Natural killer cell (primary cell): ENCODE data around the gene GGT6. TPM values are rescaled to one million over a fixed set of nuclear protein-coding genes. Genes with fewer than 3 reads are reported as not detected.

Source experiments
- ATAC-seq, 3 donors: fragments of 150-1000 bp in 2 of 3; fragments of 200-7000 bp in 1 of 3; cut with Tn5 transposase; 1 replicate in 1 of 3; 2 replicates in 2 of 3; pipeline ENCODE4 v1.10.0; 2021; ENCODE audit warnings: mild to moderate bottlenecking in 2 of 3, moderate library complexity in 2 of 3
- DNase-seq, 2 donors: peaks; one replicate each; pipeline versions ENCODE4 v3.0.0 to v3.0.0-alpha.2; 2013 to 2021; ENCODE audit warnings: mixed read lengths in 1 of 2
- H3K27ac ChIP-seq: one replicate; pipeline ENCODE4 v1.5.1; 2013; ENCODE audit warnings: mild to moderate bottlenecking, low read length
- H3K27me3 ChIP-seq: one replicate; pipeline ENCODE4 v1.6.1; 2013; ENCODE audit warnings: low read length; ENCODE audit not compliant: control insufficient read depth, insufficient read depth
- H3K36me3 ChIP-seq: one replicate; pipeline ENCODE4 v1.6.1; 2013; ENCODE audit warnings: low read length; ENCODE audit not compliant: control insufficient read depth, insufficient read depth
- H3K4me1 ChIP-seq: one replicate; pipeline ENCODE4 v1.6.1; 2013; ENCODE audit warnings: low read length; ENCODE audit not compliant: control insufficient read depth, insufficient read depth
- H3K4me3 ChIP-seq: one replicate; pipeline ENCODE4 v1.5.1; 2013; ENCODE audit warnings: low read length
- H3K9me3 ChIP-seq: one replicate; pipeline ENCODE4 v1.6.1; 2013; ENCODE audit warnings: low read length; ENCODE audit not compliant: control insufficient read depth, insufficient read depth
- H3K27ac Mint-ChIP-seq, 2 donors: one replicate each; pipeline ENCODE4 v1.8.0; 2022; ENCODE audit warnings: mild to moderate bottlenecking in 2 of 2, mixed read lengths in 2 of 2, moderate library complexity in 1 of 2
- H3K27me3 Mint-ChIP-seq, 2 donors: one replicate each; pipeline ENCODE4 v1.8.0; 2022; ENCODE audit warnings: low read depth in 2 of 2, mixed read lengths in 2 of 2
- H3K36me3 Mint-ChIP-seq: one replicate; pipeline ENCODE4 v1.8.0; 2022; ENCODE audit warnings: mixed read lengths
- H3K4me1 Mint-ChIP-seq, 2 donors: one replicate each; pipeline ENCODE4 v1.8.0; 2022; ENCODE audit warnings: mixed read lengths in 2 of 2
- H3K4me3 Mint-ChIP-seq: one replicate; pipeline ENCODE4 v1.8.0; 2022; ENCODE audit warnings: mild to moderate bottlenecking, moderate library complexity, mixed read lengths
- H3K9me3 Mint-ChIP-seq, 2 donors: one replicate each; pipeline ENCODE4 v1.8.0; 2022; ENCODE audit warnings: mixed read lengths in 2 of 2
- WGBS: methylation state at CpG from one replicate; pipeline ENCODE4 v1.1.7; 2013; ENCODE audit warnings: missing lambda C conversion rate; ENCODE audit not compliant: insufficient coverage; 5-methylcytosine and 5-hydroxymethylcytosine counted together
- intact Hi-C: fragments of 100-400 bp; cut with micrococcal nuclease; formaldehyde crosslinking; loops from one replicate; pipeline ENCODE4 v1.14.2; 2022
- total RNA-seq, 4 donors: library from RNA; stranded (reverse); fragments of 120-200 nt in 1 of 4; gene quantifications; one replicate each; pipeline versions ENCODE4 v1.2.3 to v1.2.4, GENCODE V29; 2013 to 2022
- TF ChIP-seq, protein P1 (sequence below): fragments of 200-600 bp; IDR thresholded peaks from one replicate; pipeline ENCODE4 v1.8.0; 2022; ENCODE audit warnings: antibody characterized with exemption

Gene GGT6, protein sequence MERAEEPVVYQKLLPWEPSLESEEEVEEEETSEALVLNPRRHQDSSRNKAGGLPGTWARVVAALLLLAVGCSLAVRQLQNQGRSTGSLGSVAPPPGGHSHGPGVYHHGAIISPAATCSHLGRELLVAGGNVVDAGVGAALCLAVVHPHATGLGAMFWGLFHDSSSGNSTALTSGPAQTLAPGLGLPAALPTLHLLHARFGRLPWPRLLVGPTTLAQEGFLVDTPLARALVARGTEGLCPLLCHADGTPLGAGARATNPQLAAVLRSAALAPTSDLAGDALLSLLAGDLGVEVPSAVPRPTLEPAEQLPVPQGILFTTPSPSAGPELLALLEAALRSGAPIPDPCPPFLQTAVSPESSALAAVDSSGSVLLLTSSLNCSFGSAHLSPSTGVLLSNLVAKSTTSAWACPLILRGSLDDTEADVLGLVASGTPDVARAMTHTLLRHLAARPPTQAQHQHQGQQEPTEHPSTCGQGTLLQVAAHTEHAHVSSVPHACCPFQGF
- not detected for total RNA-seq
- total RNA-seq (2013), result not detected

DNA sequence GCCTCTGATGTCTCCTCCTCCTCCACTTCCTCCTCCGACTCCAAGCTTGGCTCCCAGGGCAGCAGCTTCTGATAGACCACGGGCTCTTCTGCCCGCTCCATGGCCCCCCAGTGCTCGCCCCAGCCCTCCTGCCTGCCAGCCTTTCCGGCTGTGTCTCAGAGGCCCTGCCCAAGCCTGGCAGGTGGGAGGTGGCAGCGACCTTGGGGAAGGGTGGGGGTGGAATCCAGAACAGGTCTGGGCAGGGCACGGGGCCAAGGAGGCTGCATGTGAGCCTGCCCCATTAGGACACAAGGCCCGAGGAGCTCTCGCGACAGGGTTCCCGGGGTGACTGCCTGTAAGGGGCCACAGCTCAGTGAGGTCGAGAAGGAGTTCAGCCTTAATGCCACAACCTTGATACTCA, at the start of gene GGT6:
Gene GGT6 (minus strand): TSS at position 157 of the 400 bp plus-strand sequence. CDS start 56 bp downstream, at position 101.
- H3K9me3 ChIP-seq, result no peaks in the 10 kb centered on the region
- WGBS, result 94% methylated on average over 12 of the region's 12 CpGs
- no peak within 1 kb of the TSS for H3K27ac ChIP-seq
- Mint-ChIP-seq H3K4me1 (peaks cover 10 to 18% of the 10 kb centered on the region in 2 donors), H3K9me3 (no peaks in the 10 kb centered on the region), H3K36me3 (no peaks in the 10 kb centered on the region), H3K27ac (no peak within 1 kb of the TSS), H3K4me3 (no peak within 1 kb of the TSS), H3K27me3 (no peaks in the 10 kb centered on the region)
- DNase-seq (no peak), ATAC-seq (no peak)
- TF ChIP-seq, protein P1, sequence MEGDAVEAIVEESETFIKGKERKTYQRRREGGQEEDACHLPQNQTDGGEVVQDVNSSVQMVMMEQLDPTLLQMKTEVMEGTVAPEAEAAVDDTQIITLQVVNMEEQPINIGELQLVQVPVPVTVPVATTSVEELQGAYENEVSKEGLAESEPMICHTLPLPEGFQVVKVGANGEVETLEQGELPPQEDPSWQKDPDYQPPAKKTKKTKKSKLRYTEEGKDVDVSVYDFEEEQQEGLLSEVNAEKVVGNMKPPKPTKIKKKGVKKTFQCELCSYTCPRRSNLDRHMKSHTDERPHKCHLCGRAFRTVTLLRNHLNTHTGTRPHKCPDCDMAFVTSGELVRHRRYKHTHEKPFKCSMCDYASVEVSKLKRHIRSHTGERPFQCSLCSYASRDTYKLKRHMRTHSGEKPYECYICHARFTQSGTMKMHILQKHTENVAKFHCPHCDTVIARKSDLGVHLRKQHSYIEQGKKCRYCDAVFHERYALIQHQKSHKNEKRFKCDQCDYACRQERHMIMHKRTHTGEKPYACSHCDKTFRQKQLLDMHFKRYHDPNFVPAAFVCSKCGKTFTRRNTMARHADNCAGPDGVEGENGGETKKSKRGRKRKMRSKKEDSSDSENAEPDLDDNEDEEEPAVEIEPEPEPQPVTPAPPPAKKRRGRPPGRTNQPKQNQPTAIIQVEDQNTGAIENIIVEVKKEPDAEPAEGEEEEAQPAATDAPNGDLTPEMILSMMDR, result no peak
- peaks cover 8% of the 10 kb centered on the region for H3K4me1 ChIP-seq
- H3K36me3 ChIP-seq, result no peaks in the 10 kb centered on the region
- intact Hi-C loops, result no loop called here
- H3K27me3 ChIP-seq, result no peaks in the 10 kb centered on the region
- no peak within 1 kb of the TSS for H3K4me3 ChIP-seq

DNA sequence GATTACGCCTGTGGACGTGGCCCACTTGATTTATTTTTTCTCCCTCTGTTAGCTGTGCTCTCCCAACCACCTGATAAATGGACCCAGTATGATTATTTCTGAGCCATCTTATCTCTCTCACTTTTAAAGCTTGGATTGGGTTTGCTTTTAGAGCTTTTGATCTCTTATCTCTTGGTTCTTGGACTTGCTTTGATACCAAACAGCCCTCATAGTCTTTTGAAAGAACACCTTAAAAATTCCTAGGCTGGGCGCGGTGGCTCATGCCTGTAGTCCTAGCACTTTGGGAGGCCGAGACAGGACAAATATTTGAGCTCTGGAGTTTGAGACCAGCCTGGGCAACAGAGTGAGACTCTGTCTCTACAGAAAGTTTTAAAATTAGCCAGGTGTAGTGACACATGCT, 49.8 kb upstream of the GGT6 start:
- Mint-ChIP-seq H3K4me1 (no peaks in the 10 kb centered on the region), H3K27ac (no peak overlapping the region), H3K4me3 (no peak overlapping the region), H3K9me3 (no peaks in the 10 kb centered on the region), H3K36me3 (no peaks in the 10 kb centered on the region), H3K27me3 (peaks cover 32 to 34% of the 10 kb centered on the region in 2 donors)
- Histone ChIP-seq H3K36me3 (no peaks in the 10 kb centered on the region), H3K27ac (no peak overlapping the region), H3K27me3 (peaks cover 3% of the 10 kb centered on the region), H3K4me3 (no peak overlapping the region), H3K4me1 (no peaks in the 10 kb centered on the region), H3K9me3 (no peaks in the 10 kb centered on the region)
- no peak for ATAC-seq
- DNase-seq, result no peak
- 83% methylated on average over 5 of the region's 5 CpGs for WGBS
- TF ChIP-seq, protein P1, result no peak
- intact Hi-C loops, result no loop called here

DNA sequence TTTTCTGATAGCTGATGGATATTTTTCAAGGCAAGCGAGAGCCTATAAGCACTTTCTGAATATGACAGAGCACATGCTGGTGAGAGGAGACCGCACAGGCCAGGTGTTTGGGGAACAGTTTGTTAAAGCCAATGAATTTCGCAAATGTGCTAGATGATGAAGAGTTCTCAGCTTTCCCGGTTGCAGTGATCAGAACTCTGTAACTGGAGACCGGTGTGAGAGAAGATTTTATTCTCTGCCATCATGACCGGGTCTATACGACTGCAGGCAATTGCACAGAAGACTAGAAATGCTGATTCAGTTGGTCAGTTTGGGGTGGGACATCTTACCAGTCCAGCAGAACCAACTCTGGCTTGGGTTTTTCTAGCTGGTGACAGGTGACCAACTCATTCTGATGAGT, 49.4 kb upstream of the GGT6 start:
- no peak overlapping the region for H3K4me3 Mint-ChIP-seq

More for the DNA sequence above, 49.4 kb upstream of the GGT6 start:
- H3K9me3 ChIP-seq, result no peaks in the 10 kb centered on the region
- 92% methylated on average over 7 of the region's 7 CpGs for WGBS
- intact Hi-C loops, result no loop called here
- H3K4me1 ChIP-seq, result no peaks in the 10 kb centered on the region
- no peaks in the 10 kb centered on the region for H3K36me3 ChIP-seq
- TF ChIP-seq, protein P1, result no peak
- Mint-ChIP-seq H3K27me3 (peaks cover 32 to 34% of the 10 kb centered on the region in 2 donors), H3K4me1 (no peaks in the 10 kb centered on the region), H3K27ac (no peak overlapping the region), H3K9me3 (no peaks in the 10 kb centered on the region), H3K36me3 (no peaks in the 10 kb centered on the region)
- DNase-seq, result no peak
- ATAC-seq, result no peak
- H3K4me3 ChIP-seq, result no peak overlapping the region
- no peak overlapping the region for H3K27ac ChIP-seq
- H3K27me3 ChIP-seq, result peaks cover 3% of the 10 kb centered on the region
